Liver (tissue), 9 donors: Measurements from ENCODE around the gene CLBA1. TPM values are rescaled to one million over a fixed set of nuclear protein-coding genes. Genes with fewer than 3 reads are reported as not detected.
"Not testable (repeated sequence)": the region's sequence is repeated elsewhere in the genome, so short reads cannot be mapped to it uniquely, and the experiment has no call there.

Experiments
- DNase-seq: peaks from one replicate; pipeline ENCODE4 v3.0.0-alpha.2; 2017; ENCODE audit warnings: low spot score
- H3K27ac ChIP-seq, 2 donors: one replicate each; pipeline ENCODE4 v1.7.0; 2013; ENCODE audit warnings: inconsistent platforms in 2 of 2, low read length in 2 of 2, control low read depth in 1 of 2, low read depth in 1 of 2, mild to moderate bottlenecking in 1 of 2
- H3K27me3 ChIP-seq, 4 donors: one replicate each; pipeline versions ENCODE4 v1.6.1 to v1.7.0; 2013; ENCODE audit warnings: low read length in 3 of 4, inconsistent platforms in 1 of 4, mild to moderate bottlenecking in 1 of 4, moderate library complexity in 1 of 4; ENCODE audit not compliant: control insufficient read depth in 4 of 4, insufficient read depth in 4 of 4
- H3K36me3 ChIP-seq, 4 donors: one replicate each; pipeline versions ENCODE4 v1.6.1 to v1.7.0; 2013; ENCODE audit warnings: low read length in 3 of 4, mild to moderate bottlenecking in 3 of 4, low read depth in 1 of 4, moderate library complexity in 1 of 4; ENCODE audit not compliant: control insufficient read depth in 4 of 4, insufficient read depth in 3 of 4
- H3K4me1 ChIP-seq, 4 donors: one replicate each; pipeline versions ENCODE4 v1.6.1 to v1.7.0; 2013; ENCODE audit warnings: low read length in 3 of 4, mild to moderate bottlenecking in 3 of 4, moderate library complexity in 1 of 4; ENCODE audit not compliant: control insufficient read depth in 4 of 4, insufficient read depth in 4 of 4
- H3K4me3 ChIP-seq, 3 donors: one replicate each; pipeline versions ENCODE4 v1.6.1 to v1.7.0; 2013; ENCODE audit warnings: low read length in 3 of 3, control low read depth in 1 of 3, low read depth in 1 of 3, mild to moderate bottlenecking in 1 of 3
- H3K9ac ChIP-seq, 2 donors: one replicate each; pipeline ENCODE4 v1.7.0; 2013; ENCODE audit warnings: low read length in 2 of 2, mild to moderate bottlenecking in 2 of 2, moderate library complexity in 2 of 2, control low read depth in 1 of 2, low read depth in 1 of 2
- H3K9me3 ChIP-seq, 4 donors: one replicate each; pipeline versions ENCODE4 v1.6.1 to v1.7.0; 2013; ENCODE audit warnings: low read length in 3 of 4; ENCODE audit not compliant: control insufficient read depth in 4 of 4
- ATF3 ChIP-seq: IDR thresholded peaks from 2 replicates; pipeline ENCODE4 v1.6.1; 2016; ENCODE audit warnings: antibody characterized with exemption
- CTCF ChIP-seq: fragments of 150-350 bp; IDR thresholded peaks from 2 replicates; pipeline ENCODE4 v1.5.1; 2017; ENCODE audit warnings: improper control_type of control experiment, low read depth, low read length; ENCODE audit not compliant: missing input control
- EGR1 ChIP-seq, 2 donors: IDR thresholded peaks; 2 replicates each; pipeline ENCODE4 v1.6.1; 2016 to 2018; ENCODE audit warnings: antibody characterized with exemption in 2 of 2, low read depth in 2 of 2
- FOXA2 ChIP-seq: IDR thresholded peaks from 2 replicates; pipeline ENCODE4 v1.6.1; 2016; ENCODE audit warnings: antibody characterized with exemption
- GABPA ChIP-seq, 2 donors: IDR thresholded peaks in 1 of 2; conservative IDR thresholded peaks in 1 of 2; 2 replicates each; pipeline ENCODE4 v1.6.1; 2016; ENCODE audit warnings: antibody characterized with exemption in 2 of 2, mild to moderate bottlenecking in 1 of 2, moderate library complexity in 1 of 2
- HNF4A ChIP-seq, 2 donors: conservative IDR thresholded peaks; 2 replicates each; pipeline ENCODE4 v1.6.1; 2016; ENCODE audit warnings: antibody characterized with exemption in 2 of 2, mild to moderate bottlenecking in 2 of 2
- JUND ChIP-seq, 2 donors: IDR thresholded peaks; 2 replicates each; pipeline ENCODE4 v1.6.1; 2016; ENCODE audit warnings: antibody characterized with exemption in 2 of 2
- RAD21 ChIP-seq, 2 donors: IDR thresholded peaks; 2 replicates each; pipeline ENCODE4 v1.6.1; 2016; ENCODE audit warnings: antibody characterized with exemption in 2 of 2, mild to moderate bottlenecking in 2 of 2
- REST ChIP-seq: IDR thresholded peaks from 2 replicates; pipeline ENCODE4 v1.6.1; 2016; ENCODE audit warnings: antibody characterized with exemption, mild to moderate bottlenecking
- TAF1 ChIP-seq: conservative IDR thresholded peaks from 2 replicates; pipeline ENCODE4 v1.6.1; 2016; ENCODE audit warnings: antibody characterized with exemption, mild to moderate bottlenecking
- WGBS: extraction: QIAGEN DNeasy Blood & Tissue Kit; methylation state at CpG from one replicate; pipeline ENCODE4 v1.1.7; 2013; 5-methylcytosine and 5-hydroxymethylcytosine counted together
- polyA plus RNA-seq, 2 donors: library from polyadenylated mRNA; stranded (reverse) in 1 of 2; unstranded in 1 of 2; fragments of 200-250 nt in 1 of 2; fragments of >200 nt in 1 of 2; fragmentation: Nextera tagmentation in 1 of 2; extraction: Ambion mirVana in 1 of 2; gene quantifications; one replicate each; pipeline versions ENCODE4 v1.2.1 to v1.2.3, GENCODE V29; 2013 to 2015
- total RNA-seq, 2 donors: library from RNA; depleted of rRNA; stranded (reverse); fragments of >200 nt; gene quantifications; one replicate each; pipeline ENCODE4 v1.2.3, GENCODE V29; 2014
- donor health status: healthy.
- donor health status: healthy.
- donor health status: healthy.
- donor health status: healthy.
- donor health status: healthy.

Gene CLBA1
- total and polyA plus RNA-seq, 4 donors = 0.98 to 3.9 (median 2.3) TPM

- not testable (repeated sequence) for H3K27me3 ChIP-seq, H3K4me1 ChIP-seq, H3K9me3 ChIP-seq, H3K9ac ChIP-seq, H3K27ac ChIP-seq, H3K36me3 ChIP-seq, DNase-seq, H3K4me3 ChIP-seq
- 88% methylated on average over 28 of the region's 28 CpGs for WGBS
These were observed 33.5 kb upstream of the CLBA1 start for GRCh38 chr14:104951863-104952657.

- Histone ChIP-seq H3K36me3 (no peaks in the 10 kb centered on the region), H3K9ac (no peak overlapping the region), H3K4me1 (no peaks in the 10 kb centered on the region), H3K9me3 (no peaks in the 10 kb centered on the region), H3K27ac (no peak overlapping the region), H3K27me3 (no peaks in the 10 kb centered on the region), H3K4me3 (no peak overlapping the region)
- 88% methylated on average over 13 of the region's 13 CpGs for WGBS
- no peak for DNase-seq
- TF ChIP-seq RAD21 (IDR thresholded peaks at IDR 0.05) (no peak), REST (no peak), FOXA2 (no peak), ATF3 (no peak), EGR1 (IDR thresholded peaks at IDR 0.05; ENCODE audit: low read depth in 2 of 2) (no peak), JUND (IDR thresholded peaks at IDR 0.05) (no peak)
These were observed 32.5 kb upstream of the CLBA1 start for GRCh38 chr14:104953097-104953496.

GRCh38 chr14:104953896-104954656 is 31.5 kb upstream of the CLBA1 start:
- no peak for DNase-seq
- H3K9ac ChIP-seq = no peak overlapping the region
- WGBS = 83% methylated on average over 26 of the region's 26 CpGs
- TF ChIP-seq JUND (IDR thresholded peaks at IDR 0.05) (no peak), TAF1 (no peak), HNF4A (conservative IDR thresholded peaks at IDR 0.05) (no peak), GABPA (IDR thresholded peaks at IDR 0.05 in 1 of 2, conservative IDR thresholded peaks at IDR 0.05 in 1 of 2) (no peak), CTCF (no peak), RAD21 (IDR thresholded peaks at IDR 0.05) (no peak)
- H3K9me3 ChIP-seq = no peaks in the 10 kb centered on the region
- no peaks in the 10 kb centered on the region for H3K27me3 ChIP-seq
- no peak overlapping the region for H3K27ac ChIP-seq
- H3K4me1 ChIP-seq = no peaks in the 10 kb centered on the region
- no peaks in the 10 kb centered on the region for H3K36me3 ChIP-seq
- no peak overlapping the region for H3K4me3 ChIP-seq
